ENCODE measurements around the gene CACNA1S.

DNA sequence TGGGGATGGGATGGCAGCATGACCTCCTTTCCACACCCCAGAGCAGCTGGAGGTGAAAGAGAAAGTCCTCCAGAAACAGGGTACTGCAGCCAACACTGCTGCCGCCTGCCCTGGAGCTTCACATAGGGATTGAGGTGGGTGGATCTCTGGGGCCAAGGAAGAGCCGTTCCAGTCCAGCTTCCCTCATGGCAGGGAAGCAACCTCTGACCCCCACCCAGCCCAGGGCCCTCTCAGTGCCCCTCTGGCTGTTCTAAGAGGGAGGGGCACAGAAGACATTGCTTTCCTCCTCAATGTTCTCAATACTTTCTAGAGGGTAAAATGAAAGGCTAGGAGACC, 94.4 kb downstream of the CACNA1S start:
- TF ChIP-seq, protein P1, sequence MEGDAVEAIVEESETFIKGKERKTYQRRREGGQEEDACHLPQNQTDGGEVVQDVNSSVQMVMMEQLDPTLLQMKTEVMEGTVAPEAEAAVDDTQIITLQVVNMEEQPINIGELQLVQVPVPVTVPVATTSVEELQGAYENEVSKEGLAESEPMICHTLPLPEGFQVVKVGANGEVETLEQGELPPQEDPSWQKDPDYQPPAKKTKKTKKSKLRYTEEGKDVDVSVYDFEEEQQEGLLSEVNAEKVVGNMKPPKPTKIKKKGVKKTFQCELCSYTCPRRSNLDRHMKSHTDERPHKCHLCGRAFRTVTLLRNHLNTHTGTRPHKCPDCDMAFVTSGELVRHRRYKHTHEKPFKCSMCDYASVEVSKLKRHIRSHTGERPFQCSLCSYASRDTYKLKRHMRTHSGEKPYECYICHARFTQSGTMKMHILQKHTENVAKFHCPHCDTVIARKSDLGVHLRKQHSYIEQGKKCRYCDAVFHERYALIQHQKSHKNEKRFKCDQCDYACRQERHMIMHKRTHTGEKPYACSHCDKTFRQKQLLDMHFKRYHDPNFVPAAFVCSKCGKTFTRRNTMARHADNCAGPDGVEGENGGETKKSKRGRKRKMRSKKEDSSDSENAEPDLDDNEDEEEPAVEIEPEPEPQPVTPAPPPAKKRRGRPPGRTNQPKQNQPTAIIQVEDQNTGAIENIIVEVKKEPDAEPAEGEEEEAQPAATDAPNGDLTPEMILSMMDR (IDR thresholded peaks at IDR 0.05; ENCODE audit: low read depth, low read length, poor library complexity, severe bottlenecking) = no peak
- TF ChIP-seq EZH2phosphoT487 (IDR thresholded peaks at IDR 0.05; ENCODE audit: borderline replicate concordance, low read length) = no peak
